Memory B cell (primary cell): ENCODE data around the gene ZNF771.

ENCODE experiments used
- ATAC-seq: fragments of 150-1000 bp; cut with Tn5 transposase; 2 replicates; pipeline ENCODE4 v1.10.0; 2021; ENCODE audit warnings: low read depth, mild to moderate bottlenecking, moderate library complexity
- DNase-seq, 2 donors: peaks; one replicate each; pipeline ENCODE4 v3.0.0; 2022; ENCODE audit warnings: low spot score in 2 of 2
- H3K27ac Mint-ChIP-seq: one replicate; pipeline ENCODE4 v1.8.0; 2022; ENCODE audit warnings: mild to moderate bottlenecking, moderate library complexity, mixed read lengths
- H3K27me3 Mint-ChIP-seq: one replicate; pipeline ENCODE4 v1.8.0; 2022; ENCODE audit warnings: mixed read lengths
- H3K36me3 Mint-ChIP-seq: one replicate; pipeline ENCODE4 v1.8.0; 2022; ENCODE audit warnings: mild to moderate bottlenecking, mixed read lengths
- H3K4me1 Mint-ChIP-seq: one replicate; pipeline ENCODE4 v1.8.0; 2022; ENCODE audit warnings: mixed read lengths
- H3K4me3 Mint-ChIP-seq: one replicate; pipeline ENCODE4 v1.8.0; 2022; ENCODE audit warnings: mild to moderate bottlenecking, moderate library complexity, mixed read lengths
- H3K9me3 Mint-ChIP-seq: one replicate; pipeline ENCODE4 v1.8.0; 2022; ENCODE audit warnings: mixed read lengths

The ZNF771 gene

DNA sequence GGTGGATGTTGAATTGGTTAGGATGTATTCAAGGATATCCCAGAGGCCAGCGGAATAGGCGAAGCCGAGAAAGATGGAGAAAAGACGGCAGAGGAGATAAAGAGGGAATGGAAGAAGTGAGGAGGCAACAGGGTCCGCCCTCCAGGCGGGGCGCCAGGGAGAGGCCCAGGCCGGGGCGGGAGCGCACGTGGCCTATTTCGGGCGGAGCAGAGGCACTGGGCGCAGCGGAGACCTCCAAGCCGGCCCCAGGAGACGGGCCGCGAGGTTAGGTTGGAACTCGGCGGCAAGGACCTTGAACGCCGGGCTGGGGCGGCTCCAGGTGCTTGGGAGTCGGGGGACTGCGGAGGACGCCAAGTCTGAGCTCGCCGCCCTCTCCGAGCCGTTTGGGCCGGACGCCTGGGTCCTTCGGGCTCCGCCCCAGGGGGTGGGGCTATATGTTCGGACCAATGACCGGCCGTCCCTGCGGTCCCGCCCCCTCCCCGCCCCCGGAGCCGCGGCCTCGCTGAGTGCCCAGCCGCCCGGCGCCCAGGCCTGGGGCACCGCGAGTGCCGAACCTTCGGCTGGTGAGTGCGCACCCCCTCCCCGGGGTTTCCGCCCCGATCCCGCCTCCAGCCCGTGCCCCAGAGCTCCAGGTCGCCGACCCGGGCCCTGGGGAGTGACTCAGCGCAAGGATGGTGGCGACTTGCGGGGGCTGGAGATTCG is at the start of gene ZNF771:
Gene ZNF771 (plus strand): TSS at position 505 of the 702 bp plus-strand sequence. CDS start 448 bp downstream, outside the sequence.
- peaks cover 2% of the 10 kb centered on the region for H3K27me3 Mint-ChIP-seq
- peak; percentile 84 for ATAC-seq
- peak within 1 kb of the TSS; percentile 93 for H3K27ac Mint-ChIP-seq
- DNase-seq = peak; percentile 80 to 85
- no peaks in the 10 kb centered on the region for H3K9me3 Mint-ChIP-seq
- peaks cover 26% of the 10 kb centered on the region for H3K4me1 Mint-ChIP-seq
- H3K36me3 Mint-ChIP-seq = peaks cover 4% of the 10 kb centered on the region
- peak within 1 kb of the TSS; percentile 99 for H3K4me3 Mint-ChIP-seq

DNA sequence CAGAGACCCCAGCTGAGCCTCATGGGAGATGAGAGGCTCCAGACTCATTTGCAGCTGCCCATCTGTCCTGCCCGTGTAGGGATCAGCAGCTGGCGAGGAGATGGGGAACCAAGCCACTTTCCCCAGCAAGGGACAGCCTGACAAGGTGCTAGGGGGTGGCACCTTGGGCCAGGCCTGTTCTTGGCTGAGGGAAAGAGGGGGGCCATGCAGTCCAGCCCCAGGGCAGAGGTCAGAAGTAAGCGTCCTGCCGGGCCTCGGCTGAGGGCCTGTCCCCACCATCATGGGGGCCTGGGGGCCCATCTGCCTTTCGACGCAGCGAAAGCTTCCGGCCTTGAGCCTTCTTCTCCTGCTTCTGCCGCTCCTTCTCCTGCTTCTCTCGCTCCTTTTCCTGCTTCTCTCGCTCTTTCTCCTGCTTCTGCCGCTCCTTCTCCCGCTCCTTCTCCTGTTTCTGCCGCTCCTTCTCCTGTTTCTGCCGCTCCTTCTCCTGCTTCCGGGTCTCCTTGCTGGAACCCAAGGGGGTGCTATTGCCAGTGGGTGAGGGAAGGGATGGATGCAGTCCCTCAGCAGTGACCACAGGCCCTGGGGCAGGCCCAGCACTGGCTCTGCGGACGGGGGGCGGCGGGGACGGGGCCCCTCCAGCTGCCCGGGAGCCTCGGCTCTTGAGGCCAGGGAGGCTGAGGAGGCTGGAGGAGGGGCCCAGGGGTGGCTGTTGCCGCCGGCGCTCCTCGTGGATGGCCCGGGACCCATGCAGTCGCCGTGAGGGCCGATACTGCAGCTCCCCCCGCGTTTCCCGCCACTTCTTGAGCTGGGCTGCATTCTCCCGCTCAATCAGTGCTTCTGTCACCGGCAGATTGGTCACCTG is 49.5 kb upstream of the ZNF771 start:
- H3K4me1 Mint-ChIP-seq = peaks cover 15% of the 10 kb centered on the region
- H3K4me3 Mint-ChIP-seq = no peak overlapping the region
- H3K27me3 Mint-ChIP-seq = no peaks in the 10 kb centered on the region

DNA sequence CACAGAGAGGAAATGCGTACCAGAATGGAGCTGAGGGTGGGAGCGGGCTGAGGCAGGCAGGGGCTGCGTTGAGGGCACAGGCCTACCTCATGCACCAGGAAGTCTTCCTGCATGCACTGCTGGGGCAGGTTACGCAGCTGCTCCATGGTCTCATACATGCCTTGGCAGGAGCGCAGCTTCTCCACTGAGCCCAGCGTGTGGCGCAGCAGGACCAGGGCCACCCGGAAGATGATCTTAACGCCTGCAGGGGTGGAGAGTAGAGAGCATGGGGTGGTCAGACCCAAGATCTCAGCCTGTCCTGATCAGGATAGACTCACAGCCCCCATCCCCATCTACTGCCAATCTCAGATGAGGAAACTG is 48.8 kb upstream of the ZNF771 start:
- Mint-ChIP-seq H3K36me3 (peaks cover 19% of the 10 kb centered on the region), H3K27me3 (no peaks in the 10 kb centered on the region), H3K4me1 (peaks cover 19% of the 10 kb centered on the region), H3K4me3 (no peak overlapping the region), H3K9me3 (no peaks in the 10 kb centered on the region), H3K27ac (no peak overlapping the region)
- DNase-seq (peak in 1 of 2 donors; percentile 9), ATAC-seq (no peak)

More for the DNA sequence above, 49.5 kb upstream of the ZNF771 start:
- H3K36me3 Mint-ChIP-seq = peaks cover 18% of the 10 kb centered on the region
- no peaks in the 10 kb centered on the region for H3K9me3 Mint-ChIP-seq
- ATAC-seq (no peak), DNase-seq (no peak)
- no peak overlapping the region for H3K27ac Mint-ChIP-seq

DNA sequence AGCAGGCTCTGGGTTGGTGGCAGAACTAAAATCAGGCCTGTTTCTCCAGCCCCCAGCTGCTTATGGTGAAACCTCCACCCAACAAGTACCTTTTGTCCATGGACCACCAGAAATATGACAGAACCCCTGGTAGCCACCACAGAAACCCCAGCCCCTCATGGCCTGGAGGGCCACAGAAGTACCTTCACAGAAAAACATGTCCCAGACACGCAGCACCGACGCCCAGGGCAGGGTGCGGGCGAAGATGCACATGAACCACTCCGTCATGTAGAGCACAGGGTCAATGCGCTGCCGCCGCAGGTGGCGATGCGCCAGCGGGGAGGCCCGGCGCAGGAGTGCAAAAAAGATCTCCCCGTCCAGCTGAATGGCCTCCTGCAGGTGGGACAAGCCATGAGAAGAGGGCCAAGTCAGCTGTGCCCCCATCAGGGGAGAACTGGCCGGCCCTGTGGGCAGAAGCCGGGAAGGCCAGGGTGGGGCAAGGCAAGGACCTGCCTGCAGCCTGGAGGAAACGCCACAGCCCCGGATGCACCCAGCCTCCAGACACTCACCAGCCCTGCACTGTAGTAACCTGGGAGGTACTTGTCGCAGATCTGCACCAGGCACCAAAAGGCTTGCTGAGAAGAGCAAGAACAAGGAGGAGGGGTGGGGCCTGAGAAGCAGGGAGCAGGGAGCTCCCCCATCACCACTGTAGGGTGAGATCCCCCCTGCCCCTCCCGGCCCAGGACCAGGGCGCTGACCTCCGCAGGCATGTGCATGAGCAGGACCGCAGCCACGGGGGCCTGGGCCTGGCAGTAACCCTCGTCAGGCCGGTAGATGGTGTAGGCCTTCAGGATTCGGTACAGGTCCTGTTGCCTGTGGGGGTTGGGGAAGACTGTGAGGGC is 48.2 kb upstream of the ZNF771 start:
- Mint-ChIP-seq H3K4me3 (no peak overlapping the region), H3K27ac (no peak overlapping the region), H3K36me3 (peaks cover 19% of the 10 kb centered on the region), H3K9me3 (no peaks in the 10 kb centered on the region), H3K4me1 (peaks cover 17% of the 10 kb centered on the region), H3K27me3 (no peaks in the 10 kb centered on the region)
- ATAC-seq (no peak), DNase-seq (peak in 1 of 2 donors; percentile 10)

DNA sequence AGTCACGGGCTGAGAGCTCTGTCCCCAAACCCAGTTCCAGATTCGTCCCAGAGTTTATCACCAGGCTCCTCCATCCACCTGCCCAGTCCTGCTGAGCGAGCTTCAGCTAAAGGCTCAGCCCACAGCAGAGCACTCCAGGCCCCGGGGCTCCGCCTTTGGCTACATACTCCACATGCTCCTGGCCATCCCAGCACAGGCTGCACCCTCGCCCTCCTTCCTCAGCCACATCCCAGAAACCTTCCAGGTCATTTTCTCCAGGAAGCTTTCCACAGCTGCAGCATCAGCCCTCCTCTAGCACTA is 47.6 kb upstream of the ZNF771 start:
- H3K9me3 Mint-ChIP-seq = no peaks in the 10 kb centered on the region
- H3K27ac Mint-ChIP-seq = no peak overlapping the region
- no peak for ATAC-seq
- DNase-seq = no peak
- peaks cover 22% of the 10 kb centered on the region for H3K36me3 Mint-ChIP-seq
- H3K27me3 Mint-ChIP-seq = no peaks in the 10 kb centered on the region
- no peak overlapping the region for H3K4me3 Mint-ChIP-seq
- peaks cover 13% of the 10 kb centered on the region for H3K4me1 Mint-ChIP-seq

DNA sequence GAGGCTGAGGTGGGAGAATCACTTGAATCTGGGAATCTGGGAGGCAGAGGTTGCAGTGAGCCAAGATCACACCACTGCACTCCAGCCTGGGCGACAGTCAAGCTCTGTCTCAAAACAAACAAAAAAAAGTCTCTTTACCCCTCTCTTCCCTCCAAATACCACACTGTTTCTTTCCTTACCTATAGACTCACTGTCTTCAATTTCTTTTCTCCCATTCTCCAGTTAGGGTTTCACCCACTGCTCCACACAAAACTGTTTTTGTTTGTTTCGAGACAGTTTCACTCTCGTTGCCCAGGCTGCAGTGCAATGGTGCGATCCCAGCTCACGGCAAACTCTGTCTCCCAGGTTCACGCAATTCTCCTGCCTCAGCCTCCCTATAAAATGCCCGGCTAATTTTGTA is 46.2 kb upstream of the ZNF771 start:
- H3K4me1 Mint-ChIP-seq = peaks cover 6% of the 10 kb centered on the region
- ATAC-seq (no peak), DNase-seq (no peak)
- no peak overlapping the region for H3K4me3 Mint-ChIP-seq
- peaks cover 25% of the 10 kb centered on the region for H3K36me3 Mint-ChIP-seq
- no peaks in the 10 kb centered on the region for H3K9me3 Mint-ChIP-seq
- H3K27me3 Mint-ChIP-seq = no peaks in the 10 kb centered on the region
- no peak overlapping the region for H3K27ac Mint-ChIP-seq

DNA sequence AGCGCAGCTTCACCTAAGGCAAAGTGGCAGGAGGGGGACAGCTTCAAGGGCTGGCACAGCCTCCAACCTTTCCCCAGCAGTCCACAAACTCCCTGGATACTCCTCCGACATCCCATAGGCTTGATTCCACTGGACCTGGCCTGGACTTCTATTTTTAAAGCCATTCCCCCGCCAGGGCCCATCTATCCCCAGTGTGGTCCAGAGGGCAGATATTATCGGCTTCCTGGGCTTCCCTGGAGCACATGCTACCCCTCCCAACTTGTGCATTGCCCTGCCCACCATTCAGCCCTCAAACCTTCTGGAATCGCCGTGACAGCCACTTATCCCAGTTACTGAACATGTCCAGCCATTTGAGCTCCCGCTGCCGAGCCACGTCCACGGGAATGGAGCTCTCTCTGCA is 42.2 kb upstream of the ZNF771 start:
- H3K4me1 Mint-ChIP-seq = peaks cover 29% of the 10 kb centered on the region
- no peaks in the 10 kb centered on the region for H3K27me3 Mint-ChIP-seq
- no peak overlapping the region for H3K27ac Mint-ChIP-seq
- peaks cover 22% of the 10 kb centered on the region for H3K36me3 Mint-ChIP-seq
- no peaks in the 10 kb centered on the region for H3K9me3 Mint-ChIP-seq
- DNase-seq (no peak), ATAC-seq (no peak)
- H3K4me3 Mint-ChIP-seq = no peak overlapping the region

DNA sequence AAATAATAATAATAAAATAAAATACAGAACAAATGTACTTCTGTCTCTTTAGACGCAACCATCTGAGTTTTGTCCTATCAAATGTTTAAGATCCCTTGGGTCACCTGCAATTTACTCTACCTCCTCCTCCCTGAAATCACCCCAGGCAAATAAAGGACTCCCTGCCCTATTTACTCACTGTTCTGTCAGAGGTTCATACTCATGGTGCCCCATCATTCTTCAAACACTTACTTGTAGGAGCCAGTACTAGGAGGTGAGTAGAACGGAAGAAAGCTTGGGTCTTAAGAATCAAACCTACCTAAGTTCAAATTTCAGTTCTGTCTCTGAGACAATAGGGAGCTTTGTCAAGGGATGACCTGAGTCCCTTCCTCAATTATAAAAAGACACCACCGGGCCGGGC is 40.9 kb upstream of the ZNF771 start:
- peaks cover 18% of the 10 kb centered on the region for H3K36me3 Mint-ChIP-seq
- ATAC-seq (no peak), DNase-seq (no peak)
- H3K27ac Mint-ChIP-seq = no peak overlapping the region
- H3K4me1 Mint-ChIP-seq = peaks cover 33% of the 10 kb centered on the region
- H3K9me3 Mint-ChIP-seq = no peaks in the 10 kb centered on the region
- no peaks in the 10 kb centered on the region for H3K27me3 Mint-ChIP-seq
- H3K4me3 Mint-ChIP-seq = no peak overlapping the region

DNA sequence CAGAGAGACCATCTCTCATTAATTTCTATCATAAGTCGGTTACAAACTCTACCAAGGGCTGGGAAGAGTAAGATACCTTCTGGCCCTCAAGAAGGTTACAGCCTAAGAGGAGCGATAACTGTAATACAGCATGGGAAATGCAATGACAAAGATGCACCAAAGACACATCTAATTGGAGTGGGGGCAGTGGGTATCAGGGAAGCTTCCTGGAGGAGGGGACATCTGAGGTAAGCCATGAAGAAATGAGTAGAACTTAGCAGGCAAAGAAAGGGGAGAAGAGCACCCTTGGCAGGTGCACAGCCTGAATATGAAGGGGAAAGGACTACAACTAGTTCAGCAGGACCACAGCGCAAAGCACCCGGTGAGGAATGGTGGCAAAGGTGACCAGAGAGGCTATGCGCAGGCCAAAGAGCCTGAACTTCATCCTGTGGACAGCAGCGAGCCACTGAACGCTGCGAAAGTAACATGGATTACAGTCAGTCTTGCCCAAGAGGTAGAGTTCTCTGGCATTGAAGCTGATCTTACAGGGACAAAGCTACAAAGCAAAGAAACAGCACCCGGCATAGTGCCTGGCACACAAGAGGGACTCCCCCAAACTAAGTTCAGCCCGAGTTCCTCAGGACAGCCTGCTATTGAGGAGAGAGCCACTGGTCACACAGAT is 39.9 kb upstream of the ZNF771 start:
- no peaks in the 10 kb centered on the region for H3K9me3 Mint-ChIP-seq
- peak overlapping the region; percentile 58 for H3K27ac Mint-ChIP-seq
- peaks cover 14% of the 10 kb centered on the region for H3K36me3 Mint-ChIP-seq
- DNase-seq (no peak), ATAC-seq (no peak)
- no peaks in the 10 kb centered on the region for H3K27me3 Mint-ChIP-seq
- H3K4me3 Mint-ChIP-seq = peak overlapping the region; percentile 82
- peaks cover 39% of the 10 kb centered on the region for H3K4me1 Mint-ChIP-seq

DNA sequence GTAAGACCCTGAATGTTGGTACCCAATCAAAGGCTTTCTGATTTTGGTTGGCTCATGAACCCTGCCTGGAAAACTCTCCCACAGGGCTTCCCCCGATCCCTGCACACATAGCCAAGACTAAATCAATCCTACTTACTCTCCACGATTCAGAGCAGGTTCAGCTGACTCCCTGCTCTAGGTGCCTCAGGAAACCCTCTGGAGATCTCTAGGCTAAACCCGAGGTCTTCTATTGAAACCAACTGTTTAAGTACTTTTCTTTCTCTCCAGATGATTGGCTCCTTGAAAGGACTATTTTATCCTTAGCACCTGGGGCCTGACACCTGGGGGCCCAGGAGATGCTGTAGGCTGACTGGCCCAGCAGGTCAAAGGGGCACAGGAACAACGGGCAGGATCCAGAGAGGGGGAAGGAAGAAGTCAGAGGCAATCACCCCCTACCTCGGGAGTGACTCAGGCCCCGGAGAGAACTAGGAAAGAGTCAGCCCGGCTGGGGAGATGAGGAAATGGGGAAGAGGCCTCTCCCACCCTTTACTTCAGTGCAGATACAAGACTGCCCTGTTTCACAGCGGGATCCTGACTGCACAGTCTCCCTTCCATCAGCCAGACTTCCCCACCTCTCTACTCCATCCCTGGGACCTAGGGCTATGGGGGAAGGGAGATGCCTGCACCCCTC is 39.1 kb upstream of the ZNF771 start:
- Mint-ChIP-seq H3K36me3 (peaks cover 10% of the 10 kb centered on the region), H3K9me3 (no peaks in the 10 kb centered on the region), H3K27ac (peak overlapping the region; percentile 58), H3K4me3 (peak overlapping the region; percentile 82), H3K27me3 (no peaks in the 10 kb centered on the region), H3K4me1 (peaks cover 36% of the 10 kb centered on the region)
- DNase-seq (no peak), ATAC-seq (no peak)

DNA sequence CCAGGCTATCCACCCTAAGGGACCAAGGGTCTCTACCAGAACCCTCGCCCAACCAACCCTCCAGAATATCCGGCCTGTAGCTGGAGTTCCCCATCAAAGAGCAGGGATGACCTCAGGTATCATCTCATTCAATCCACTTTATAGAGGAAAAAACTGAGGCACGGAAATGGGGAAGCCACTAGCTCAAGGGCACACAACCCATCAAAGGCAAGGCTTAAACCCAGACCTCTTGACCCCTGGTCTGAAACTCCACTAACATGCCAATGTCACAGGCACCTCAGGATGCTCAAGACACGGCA is 38.7 kb upstream of the ZNF771 start:
- peak overlapping the region; percentile 58 for H3K27ac Mint-ChIP-seq
- ATAC-seq (no peak), DNase-seq (no peak)
- no peaks in the 10 kb centered on the region for H3K9me3 Mint-ChIP-seq
- peaks cover 7% of the 10 kb centered on the region for H3K36me3 Mint-ChIP-seq
- peak overlapping the region; percentile 82 for H3K4me3 Mint-ChIP-seq
- peaks cover 36% of the 10 kb centered on the region for H3K4me1 Mint-ChIP-seq
- H3K27me3 Mint-ChIP-seq = no peaks in the 10 kb centered on the region

DNA sequence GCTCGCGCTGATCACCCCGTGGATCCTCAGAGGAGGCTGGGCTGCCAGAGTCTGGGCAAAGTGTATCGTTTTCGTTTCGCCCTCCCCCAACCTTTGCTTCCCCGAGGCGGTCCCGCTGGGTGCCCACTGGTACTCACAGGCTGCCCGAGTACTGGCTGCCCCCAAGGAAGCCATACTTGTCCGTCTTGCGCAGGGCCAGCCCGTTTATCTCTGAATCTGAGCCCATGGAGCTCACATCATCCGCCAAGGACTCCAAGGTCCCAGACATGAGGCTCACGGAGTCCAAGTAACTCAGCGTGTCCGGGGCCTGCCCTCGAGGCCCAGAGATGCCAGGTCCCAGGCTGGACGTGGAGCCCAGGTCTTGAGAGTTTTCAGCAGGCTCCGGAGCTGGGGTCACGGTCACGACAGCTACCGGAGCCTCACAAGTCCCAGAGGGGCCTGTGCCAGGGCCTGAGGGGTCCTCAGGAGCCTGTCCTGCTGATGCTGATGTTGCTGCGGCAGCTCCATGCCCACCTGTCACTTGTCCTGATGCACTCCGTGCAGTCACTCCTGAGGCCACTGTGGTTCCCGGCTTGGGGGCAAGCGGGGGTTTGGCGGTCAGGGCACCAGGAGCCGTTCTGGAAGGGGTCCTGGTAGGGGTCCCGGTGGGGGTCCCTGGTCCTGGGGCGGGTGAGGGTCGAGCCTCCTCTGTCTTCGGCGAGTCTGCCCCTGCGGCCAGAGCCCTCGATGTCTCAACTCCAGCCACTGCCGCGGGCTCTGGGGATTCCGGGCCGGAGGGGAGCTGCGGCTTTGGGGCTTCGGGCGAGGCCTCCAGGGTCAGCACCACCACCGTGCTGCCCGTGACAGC is 38.1 kb upstream of the ZNF771 start:
- DNase-seq = no peak
- no peaks in the 10 kb centered on the region for H3K27me3 Mint-ChIP-seq
- peaks cover 7% of the 10 kb centered on the region for H3K36me3 Mint-ChIP-seq
- peak overlapping the region; percentile 82 for H3K4me3 Mint-ChIP-seq
- H3K4me1 Mint-ChIP-seq = peaks cover 36% of the 10 kb centered on the region
- ATAC-seq = no peak
- H3K9me3 Mint-ChIP-seq = no peaks in the 10 kb centered on the region
- peak overlapping the region; percentile 58 for H3K27ac Mint-ChIP-seq
